ENCODE results near the gene HSPA1A.
A peak's percentile ranks its signal among the peaks of the same experiment; 100 is the strongest.
"Not testable (repeated sequence)": the region's sequence is repeated elsewhere in the genome, so short reads cannot be mapped to it uniquely, and the experiment has no call there.

HSPA1A gene

GRCh38 chr6:31781244-31782125, 33.9 kb upstream of the HSPA1A start:
- no peak for DNase-seq

GRCh38 chr6:31782126-31782855, 33.1 kb upstream of the HSPA1A start:
- no peak for DNase-seq

GRCh38 chr6:31784098-31784925, 31.0 kb upstream of the HSPA1A start:
- no peak for DNase-seq

- no peak for DNase-seq
Measured at GRCh38 chr6:31785475-31785874, 29.9 kb upstream of the HSPA1A start.

GRCh38 chr6:31791324-31792089, 23.8 kb upstream of the HSPA1A start:
- DNase-seq, result peak; percentile 40 to 49

GRCh38 chr6:31792090-31792374, 23.3 kb upstream of the HSPA1A start:
- DNase-seq, result no peak

GRCh38 chr6:31792761-31793171, 22.6 kb upstream of the HSPA1A start:
- no peak for DNase-seq

GRCh38 chr6:31793927-31794245, 21.5 kb upstream of the HSPA1A start:
- not testable (repeated sequence) for DNase-seq

GRCh38 chr6:31794294-31794865, 21.0 kb upstream of the HSPA1A start:
- no peak for DNase-seq

- no peak for DNase-seq
Measured at GRCh38 chr6:31794866-31795615, 20.3 kb upstream of the HSPA1A start.

- DNase-seq, result peak; percentile 90 to 91
Measured at GRCh38 chr6:31795616-31796298, 19.6 kb upstream of the HSPA1A start, which contains the start of gene VARS1. Gene VARS1, minus strand, starts transcription at chr6:31795752. Its CDS starts 535 bp downstream, at chr6:31795217.

- no peak for DNase-seq
Measured at GRCh38 chr6:31796993-31797385, 18.4 kb upstream of the HSPA1A start.

- peak; percentile 53 to 65 for DNase-seq
Measured at GRCh38 chr6:31797588-31797987, 17.8 kb upstream of the HSPA1A start.

- DNase-seq, result no peak
Measured at GRCh38 chr6:31799781-31800180, 15.6 kb upstream of the HSPA1A start.

GRCh38 chr6:31801031-31801927, 14.1 kb upstream of the HSPA1A start:
- DNase-seq, result not testable (repeated sequence)

GRCh38 chr6:31805939-31806469, 9.3 kb upstream of the HSPA1A start:
- no peak for DNase-seq

- DNase-seq, result peak; percentile 98
Measured at GRCh38 chr6:31806470-31807272, 8.7 kb upstream of the HSPA1A start, which contains the start of gene LSM2. Gene LSM2, minus strand, starts transcription at chr6:31806966. Its CDS starts 209 bp downstream, at chr6:31806757.

GRCh38 chr6:31808599-31808998, 6.7 kb upstream of the HSPA1A start:
- not testable (repeated sequence) for DNase-seq

Data from CD4-positive, alpha-beta T cell treated with Interferon alpha-2 for 1 hour (primary cell).